Retina (tissue), 1 donor: ENCODE data around the gene RABEP1.

ENCODE experiments used
- DNase-seq: peaks from one replicate; pipeline ENCODE4 v3.0.0-alpha.2; 2016

RABEP1 gene

GRCh38 chr17:5362162-5362811 lies 80.2 kb downstream of the RABEP1 start:
- no peak for DNase-seq

GRCh38 chr17:5364156-5364555 lies 82.1 kb downstream of the RABEP1 start:
- no peak for DNase-seq

GRCh38 chr17:5364696-5365095 lies 82.6 kb downstream of the RABEP1 start:
- no peak for DNase-seq

GRCh38 chr17:5365831-5366230 lies 83.7 kb downstream of the RABEP1 start:
- no peak for DNase-seq

GRCh38 chr17:5370411-5370810 lies 88.3 kb downstream of the RABEP1 start:
- DNase-seq: no peak

- DNase-seq: no peak
Measured at GRCh38 chr17:5373112-5373511, 91.0 kb downstream of the RABEP1 start.

- no peak for DNase-seq
Measured at GRCh38 chr17:5378566-5379207, 96.6 kb downstream of the RABEP1 start.

GRCh38 chr17:5379351-5380107 lies 97.4 kb downstream of the RABEP1 start:
- no peak for DNase-seq

GRCh38 chr17:5380491-5381135 lies 98.5 kb downstream of the RABEP1 start:
- no peak for DNase-seq

GRCh38 chr17:5381542-5381941 lies 99.5 kb downstream of the RABEP1 start:
- no peak for DNase-seq

- no peak for DNase-seq
Measured at GRCh38 chr17:5391678-5392077, 109.6 kb downstream of the RABEP1 start.

- no peak for DNase-seq
Measured at GRCh38 chr17:5396612-5397011, 114.5 kb downstream of the RABEP1 start.

- no peak for DNase-seq
Measured at GRCh38 chr17:5399767-5400166, 117.7 kb downstream of the RABEP1 start.

- DNase-seq: no peak
Measured at GRCh38 chr17:5405400-5405799, 123.3 kb downstream of the RABEP1 start.

GRCh38 chr17:5408186-5408585 lies 126.1 kb downstream of the RABEP1 start:
- DNase-seq: no peak

GRCh38 chr17:5410594-5411272 lies 128.6 kb downstream of the RABEP1 start:
- DNase-seq: no peak

- no peak for DNase-seq
Measured at GRCh38 chr17:5413682-5414081, 131.6 kb downstream of the RABEP1 start.

- no peak for DNase-seq
Measured at GRCh38 chr17:5416901-5417300, 134.8 kb downstream of the RABEP1 start.

GRCh38 chr17:5418858-5419355 lies 136.8 kb downstream of the RABEP1 start:
- DNase-seq: no peak

- peak; percentile 99 for DNase-seq
Measured at GRCh38 chr17:5419356-5419958, 137.4 kb downstream of the RABEP1 start, which contains the start of gene NUP88. TSS of gene NUP88 (minus strand) at chr17:5419662. CDS start at chr17:5419650, 12 bp downstream.

- DNase-seq: peak; percentile 99
Measured at GRCh38 chr17:5419959-5420653, 138.0 kb downstream of the RABEP1 start, which contains the start of gene RPAIN. TSS of gene RPAIN (plus strand) at chr17:5420182. CDS start at chr17:5420211, 29 bp downstream.
